ENCODE data around the gene MR1.

- no peak for TF ChIP-seq FOXK1 (CRISPR knock-in tag; IDR thresholded peaks at IDR 0.05; ENCODE audit: borderline replicate concordance)
- no peak for TF ChIP-seq POLR2A (conservative IDR thresholded peaks at IDR 0.05)
These were observed 62.0 kb downstream of the MR1 start for GRCh38 chr1:181095763-181096184.
